EH (cell line): ENCODE measurements around the gene SCN8A.

Experiments used
- DNase-seq: peaks from one replicate; pipeline ENCODE4 v3.0.0-alpha.2; 2015; ENCODE audit warnings: low read depth

Gene SCN8A

DNA sequence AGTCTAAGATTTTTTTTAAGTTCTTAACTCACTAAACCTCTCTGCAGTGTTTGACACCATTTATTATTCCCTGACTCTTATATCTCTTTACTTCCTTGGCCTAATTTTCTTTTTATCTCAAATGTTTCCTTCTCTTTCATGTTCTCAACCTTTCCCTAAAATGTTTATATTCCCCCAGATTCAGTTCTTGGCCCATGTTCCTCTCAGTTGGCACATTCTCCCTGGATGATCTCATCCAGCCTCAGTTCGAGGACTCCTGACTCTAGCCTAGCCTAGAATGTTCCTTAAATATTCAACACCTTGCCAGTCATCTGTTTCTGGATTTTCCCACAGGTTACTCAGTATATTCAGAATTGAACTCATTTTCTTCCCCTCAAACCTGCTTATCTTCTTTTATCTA, 81.3 kb downstream of the SCN8A start:
- peak; percentile 45 for DNase-seq

DNA sequence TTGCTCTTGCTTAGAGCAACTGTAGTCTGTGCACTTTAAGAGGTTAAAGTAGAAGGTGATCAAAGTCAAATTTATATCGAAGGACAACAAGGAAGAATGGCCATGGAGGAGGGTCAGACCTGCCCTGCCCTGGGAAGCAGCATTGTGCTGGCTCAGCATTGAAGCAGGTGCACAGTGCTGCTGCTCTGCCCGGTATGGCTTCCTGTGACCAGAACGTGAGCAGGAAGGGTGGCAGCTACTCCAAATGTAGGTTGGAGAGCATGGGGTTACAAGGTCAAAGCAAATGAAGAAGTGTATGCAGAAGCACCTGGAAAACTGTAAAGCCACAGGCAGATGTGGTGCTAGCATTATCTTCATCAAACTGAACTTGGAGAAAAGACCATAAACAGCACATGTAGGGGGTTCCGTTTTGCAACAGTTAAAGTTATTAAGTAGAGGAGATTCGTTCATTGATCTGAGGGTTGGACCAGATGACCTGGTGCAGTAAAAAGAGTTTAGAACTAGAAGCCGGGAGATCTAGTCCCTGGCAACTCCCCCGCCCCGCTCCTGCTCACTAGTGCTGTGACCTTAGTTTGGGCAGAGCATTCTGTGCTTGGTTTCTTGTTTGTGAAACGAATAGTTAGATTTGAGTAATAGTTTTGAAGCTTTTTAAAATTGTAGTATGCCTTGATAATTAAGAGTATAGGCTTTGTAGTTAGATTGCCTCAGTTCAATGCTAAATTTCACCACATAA, 84.2 kb downstream of the SCN8A start:
- DNase-seq = no peak

- no peak for DNase-seq
These were observed 85.8 kb downstream of the SCN8A start for GRCh38 chr12:51676875-51677274.

GRCh38 chr12:51677284-51677968, 86.4 kb downstream of the SCN8A start:
- DNase-seq = no peak

- peak; percentile 70 for DNase-seq
These were observed 87.2 kb downstream of the SCN8A start for GRCh38 chr12:51678086-51678724.

DNA sequence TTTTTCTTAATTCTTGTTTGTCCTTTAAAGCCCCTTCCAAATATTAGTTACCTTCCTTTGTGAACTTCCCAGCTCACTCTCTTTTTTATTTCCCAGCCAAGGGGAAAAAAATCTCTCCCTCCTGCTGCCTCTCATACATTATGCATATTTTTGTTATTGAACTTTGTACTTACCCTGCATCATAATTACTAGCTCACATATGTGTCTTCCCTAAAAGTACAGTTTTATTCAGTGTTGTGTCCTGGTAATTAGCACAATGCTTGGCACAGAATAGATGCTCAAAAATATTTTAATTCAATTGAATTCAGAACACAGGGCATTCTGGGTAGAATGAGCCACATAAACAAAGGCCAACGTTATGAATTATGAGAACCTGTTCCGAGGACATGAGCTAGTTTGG, 91.9 kb downstream of the SCN8A start:
- no peak for DNase-seq

- peak; percentile 69 for DNase-seq
These were observed 92.8 kb downstream of the SCN8A start for GRCh38 chr12:51683763-51684357.

GRCh38 chr12:51686727-51687126, 95.7 kb downstream of the SCN8A start:
- DNase-seq = peak; percentile 74

GRCh38 chr12:51687177-51687576, 96.1 kb downstream of the SCN8A start:
- DNase-seq = peak; percentile 3

DNA sequence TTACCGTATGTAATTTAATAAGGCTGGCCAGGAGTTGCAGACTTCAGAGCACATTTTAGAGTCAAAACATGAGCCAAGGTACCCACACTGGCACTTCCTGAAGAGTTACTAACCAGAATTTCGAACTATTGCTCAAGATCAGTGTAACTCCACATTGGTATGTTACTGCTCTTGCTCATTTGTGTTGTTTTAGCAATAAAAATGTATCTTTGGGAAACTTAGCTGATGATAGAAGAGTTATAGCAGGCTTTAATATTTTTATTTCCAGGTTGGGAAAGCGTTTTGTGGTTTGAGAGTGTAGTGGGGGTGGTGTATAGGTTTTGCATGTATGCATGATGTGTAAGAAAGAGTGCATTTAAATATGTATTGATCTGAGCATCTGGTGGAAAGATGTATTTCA, 96.6 kb downstream of the SCN8A start:
- DNase-seq = peak; percentile 85

DNA sequence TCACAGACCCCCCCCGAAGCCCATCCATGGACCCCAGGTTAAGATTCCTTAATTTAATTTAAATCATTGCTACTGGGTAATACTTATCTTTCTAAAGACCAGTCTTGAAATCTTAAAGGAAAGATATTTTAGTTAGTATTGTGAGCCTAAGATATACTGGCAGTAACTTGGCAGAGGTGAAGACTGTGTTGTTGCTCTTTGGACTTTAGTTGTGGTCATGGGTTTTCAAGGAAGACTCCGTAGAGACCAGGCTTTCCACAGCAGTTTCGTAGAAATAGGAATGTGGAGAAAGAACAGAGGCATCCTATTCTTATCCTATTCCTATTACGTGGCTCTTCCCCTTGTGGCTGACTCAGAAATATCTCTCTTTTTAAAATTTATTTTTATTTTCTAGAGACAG, 99.0 kb downstream of the SCN8A start:
- DNase-seq = no peak

- no peak for DNase-seq
These were observed 101.0 kb downstream of the SCN8A start for GRCh38 chr12:51692016-51692415.

- no peak for DNase-seq
These were observed 102.5 kb downstream of the SCN8A start for GRCh38 chr12:51693569-51693968.

- DNase-seq = no peak
These were observed 103.1 kb downstream of the SCN8A start for GRCh38 chr12:51694146-51694545.

- DNase-seq = peak; percentile 66
These were observed 104.4 kb downstream of the SCN8A start for GRCh38 chr12:51695241-51696010.

DNA sequence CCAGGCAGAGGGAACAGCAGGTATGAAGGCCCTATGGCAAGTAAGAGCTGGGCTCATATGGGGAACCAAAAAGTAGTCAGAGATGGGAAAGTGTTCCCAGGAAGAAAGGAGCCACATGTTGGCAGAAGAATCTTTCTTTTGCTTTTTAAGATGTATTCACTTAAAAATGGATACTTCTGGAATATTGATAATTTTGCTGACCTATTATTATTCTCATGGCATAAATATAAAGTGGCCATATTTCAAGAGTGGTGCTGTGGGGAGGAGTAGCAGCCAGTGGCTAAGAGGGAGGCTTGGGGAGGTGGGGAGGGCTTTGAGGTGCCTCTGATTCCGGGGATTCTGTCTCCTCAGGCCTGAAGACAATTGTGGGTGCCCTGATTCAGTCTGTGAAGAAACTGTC, 108.2 kb downstream of the SCN8A start:
- no peak for DNase-seq

DNA sequence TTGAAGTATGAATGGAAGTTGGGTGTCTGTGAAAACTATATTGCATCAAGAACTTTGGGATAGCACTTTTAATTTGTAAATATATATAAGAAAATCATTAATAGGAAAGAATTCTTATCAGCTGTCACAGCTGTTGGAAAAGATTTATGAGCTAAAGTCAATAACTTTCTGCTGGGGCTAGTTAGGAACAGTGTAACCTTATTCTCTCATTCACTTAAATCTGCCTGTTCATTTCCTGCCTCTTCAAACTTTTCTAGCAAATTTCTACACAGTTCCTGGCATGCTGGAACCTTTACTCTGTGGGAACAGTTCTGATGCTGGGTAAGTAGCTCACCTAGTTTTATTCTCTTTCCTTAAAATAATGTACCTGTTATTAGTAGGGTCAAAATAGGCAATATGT, 109.9 kb downstream of the SCN8A start:
- DNase-seq = no peak

GRCh38 chr12:51702587-51702986, 111.6 kb downstream of the SCN8A start:
- DNase-seq = no peak

DNA sequence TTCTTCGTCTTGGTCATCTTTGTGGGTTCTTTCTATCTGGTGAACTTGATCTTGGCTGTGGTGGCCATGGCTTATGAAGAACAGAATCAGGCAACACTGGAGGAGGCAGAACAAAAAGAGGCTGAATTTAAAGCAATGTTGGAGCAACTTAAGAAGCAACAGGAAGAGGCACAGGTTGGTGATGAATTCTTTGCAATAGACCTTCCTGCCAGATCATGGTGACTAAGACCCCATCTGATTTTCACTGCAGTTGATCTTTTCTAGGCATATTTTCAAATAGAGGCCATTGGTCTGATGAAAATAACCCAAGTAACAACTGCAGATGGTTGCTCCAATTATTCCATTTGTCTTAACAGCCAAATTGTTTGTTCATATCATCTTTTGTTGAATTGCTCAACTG, 114.4 kb downstream of the SCN8A start:
- DNase-seq = peak; percentile 26

DNA sequence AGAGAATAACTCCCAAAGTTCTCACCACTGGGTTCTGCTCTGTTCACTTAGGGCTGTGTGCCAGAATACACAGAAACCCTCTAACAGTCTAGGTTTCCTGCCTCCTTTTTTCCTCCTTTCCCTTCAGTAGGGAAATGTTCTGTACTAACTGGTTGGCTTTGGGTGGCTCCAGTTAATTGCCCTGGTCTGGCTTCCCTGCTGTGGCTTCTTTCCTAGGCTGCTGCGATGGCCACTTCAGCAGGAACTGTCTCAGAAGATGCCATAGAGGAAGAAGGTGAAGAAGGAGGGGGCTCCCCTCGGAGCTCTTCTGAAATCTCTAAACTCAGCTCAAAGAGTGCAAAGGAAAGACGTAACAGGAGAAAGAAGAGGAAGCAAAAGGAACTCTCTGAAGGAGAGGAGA, 115.2 kb downstream of the SCN8A start:
- no peak for DNase-seq

DNA sequence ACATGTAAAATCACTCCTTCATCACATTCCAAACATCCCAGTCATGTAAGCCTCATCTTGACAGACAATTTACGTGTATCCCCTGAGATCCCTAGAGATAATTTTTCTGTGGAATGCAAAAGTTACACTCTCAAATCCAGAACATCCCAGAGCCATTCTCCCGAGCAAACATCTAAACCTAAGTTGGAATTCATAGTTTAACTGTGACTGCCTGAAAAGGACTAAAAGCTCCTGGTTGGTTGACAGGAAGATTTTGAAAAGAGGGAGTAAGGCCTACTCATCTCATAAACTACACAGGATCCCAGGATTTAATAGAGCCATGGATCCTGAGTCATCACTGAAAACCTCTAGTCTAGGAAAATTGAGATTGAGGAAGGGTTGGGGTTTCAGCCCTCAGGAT, 123.6 kb downstream of the SCN8A start:
- peak; percentile 92 for DNase-seq

GRCh38 chr12:51717326-51717925, 126.4 kb downstream of the SCN8A start:
- DNase-seq = peak; percentile 65
